Measurements from ENCODE around the gene ABHD16B.

The ABHD16B gene

DNA sequence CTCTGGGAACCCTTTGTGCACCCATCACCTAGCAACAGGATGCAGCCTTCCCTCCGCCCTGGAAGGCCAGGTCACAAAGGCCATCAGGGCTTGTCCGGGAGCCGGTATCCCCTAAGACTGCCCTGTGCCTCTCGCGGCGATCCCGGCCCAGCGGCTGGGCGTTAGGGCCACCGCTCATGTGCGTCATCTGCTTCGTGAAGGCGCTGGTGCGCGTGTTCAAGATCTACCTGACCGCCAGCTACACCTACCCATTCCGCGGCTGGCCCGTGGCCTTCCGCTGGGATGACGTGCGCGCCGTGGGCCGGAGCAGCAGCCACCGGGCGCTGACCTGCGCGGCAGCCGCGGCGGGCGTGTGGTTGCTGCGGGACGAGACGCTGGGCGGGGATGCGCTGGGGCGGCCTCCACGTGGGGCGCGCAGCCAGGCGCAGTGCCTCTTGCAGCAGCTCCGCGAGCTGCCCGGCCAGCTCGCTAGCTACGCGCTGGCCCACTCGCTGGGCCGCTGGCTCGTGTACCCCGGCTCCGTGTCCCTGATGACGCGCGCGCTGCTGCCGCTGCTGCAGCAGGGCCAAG is at the start of gene ABHD16B:
Gene ABHD16B (plus strand): TSS at position 134 of the 570 bp plus-strand sequence. CDS start 43 bp downstream, at position 177.
- no peak for DNase-seq

DNA sequence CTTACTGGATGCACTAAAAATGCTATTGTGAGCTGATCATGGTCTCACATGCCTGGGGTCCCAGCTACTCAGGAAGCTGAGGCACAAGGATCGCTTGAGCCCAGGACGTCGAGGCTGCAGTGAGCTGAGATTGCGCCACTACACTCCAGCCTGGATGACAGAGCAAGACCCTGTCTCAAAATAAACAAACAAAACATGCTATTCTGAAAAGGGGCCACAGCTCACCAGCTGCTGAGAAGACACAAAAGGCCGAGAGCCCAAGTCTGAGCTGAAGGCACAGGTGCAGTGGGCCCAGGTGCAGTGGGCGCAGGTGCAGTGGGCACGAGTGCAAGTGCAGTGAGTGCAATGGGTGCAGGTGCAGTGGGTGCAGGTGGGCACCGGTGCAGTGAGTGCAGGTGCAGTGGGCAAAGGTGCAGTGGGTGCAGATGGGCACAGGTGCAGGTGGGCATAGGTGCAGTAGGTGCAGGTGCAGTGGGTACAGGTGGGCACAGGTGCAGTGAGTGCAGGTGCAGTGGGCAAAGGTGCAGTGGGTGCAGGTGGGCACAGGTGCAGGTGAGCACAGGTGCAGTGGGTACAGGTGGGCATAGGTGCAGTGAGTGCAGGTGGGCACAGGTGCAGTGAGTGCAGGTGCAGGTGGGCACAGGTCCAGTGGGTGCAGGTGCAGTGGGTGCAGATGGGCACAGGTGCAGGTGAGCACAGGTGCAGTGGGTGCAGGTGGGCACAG is 46.2 kb upstream of the ABHD16B start:
- DNase-seq, result no peak

DNA sequence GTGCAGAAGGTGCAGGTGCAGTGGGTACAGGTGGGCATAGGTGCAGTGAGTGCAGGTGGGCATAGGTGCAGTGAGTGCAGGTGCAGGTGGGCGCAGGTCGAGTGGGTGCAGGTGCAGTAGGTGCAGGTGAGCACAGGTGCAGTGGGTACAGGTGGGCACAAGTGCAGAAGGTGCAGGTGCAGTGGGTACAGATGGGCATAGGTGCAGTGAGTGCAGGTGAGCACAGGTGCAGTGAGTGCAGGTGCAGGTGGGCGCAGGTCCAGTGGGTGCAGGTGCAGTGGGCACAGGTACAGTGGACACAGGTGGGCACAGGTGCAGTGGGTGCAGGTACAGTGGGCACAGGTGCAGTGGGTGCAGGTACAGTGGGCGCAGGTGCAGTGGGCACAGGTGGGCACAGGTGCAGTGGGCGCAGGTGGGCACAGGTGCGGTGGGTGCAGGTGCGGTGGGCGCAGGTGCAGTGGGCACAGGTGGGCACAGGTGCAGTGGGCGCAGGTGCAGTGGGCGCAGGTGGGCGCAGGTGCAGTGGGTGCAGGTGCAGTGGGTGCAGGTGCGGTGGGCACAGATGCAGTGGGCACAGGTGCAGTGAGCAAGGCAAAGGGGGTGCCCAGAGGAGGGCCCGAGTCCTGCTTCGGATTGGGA is 45.6 kb upstream of the ABHD16B start:
- no peak for DNase-seq

DNA sequence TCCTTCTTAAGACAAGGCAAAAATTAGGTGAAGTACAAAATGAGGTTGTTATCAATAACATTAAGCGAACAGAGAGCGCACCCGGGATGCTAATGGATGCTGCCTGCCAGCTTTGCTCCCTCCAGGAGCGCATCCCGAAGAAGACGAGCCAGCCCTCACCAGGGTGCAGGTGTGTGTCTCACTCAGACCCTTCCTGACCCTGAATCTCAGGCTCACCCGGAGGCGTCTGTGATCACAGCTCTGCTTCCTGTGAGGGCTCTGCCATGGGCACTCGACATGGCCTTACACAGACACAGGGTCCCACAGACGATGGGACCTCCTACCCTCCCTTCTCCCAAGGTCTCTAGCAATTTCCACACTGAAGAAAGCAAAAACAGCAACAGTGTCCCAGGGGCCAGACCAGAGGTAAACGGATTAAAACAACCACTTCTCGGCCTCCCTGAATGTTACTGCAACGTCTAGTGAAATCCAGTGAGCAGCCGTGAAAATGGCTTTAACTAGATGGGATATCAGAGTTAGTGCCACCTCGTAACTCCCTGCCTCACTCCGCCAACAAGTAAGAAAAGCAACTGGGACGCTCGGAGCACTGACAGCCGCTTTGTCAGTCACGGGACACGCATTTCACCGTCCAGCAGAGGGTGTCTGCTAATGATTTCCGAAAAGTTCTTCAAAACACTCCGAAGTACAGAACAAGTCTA is 41.9 kb upstream of the ABHD16B start:
- no peak for DNase-seq

DNA sequence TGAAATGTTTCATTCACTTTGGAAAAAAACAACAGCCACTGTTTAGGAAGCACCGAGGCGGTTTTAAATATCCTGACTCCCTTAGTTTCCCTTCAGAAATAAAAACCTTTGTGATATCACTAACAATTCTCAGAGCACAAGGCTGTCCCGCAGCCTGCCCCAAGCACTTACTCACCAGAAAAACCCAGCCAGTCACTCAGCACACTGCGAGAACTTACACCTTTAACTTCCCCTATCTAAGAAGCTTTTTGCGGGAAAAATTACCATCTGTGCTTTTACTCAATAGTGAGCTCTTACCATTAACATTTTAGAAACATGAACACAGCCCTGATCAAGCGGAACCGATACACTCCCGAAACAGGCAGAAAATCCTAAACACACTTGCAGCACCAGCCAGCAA is 39.5 kb upstream of the ABHD16B start:
- DNase-seq, result no peak

DNA sequence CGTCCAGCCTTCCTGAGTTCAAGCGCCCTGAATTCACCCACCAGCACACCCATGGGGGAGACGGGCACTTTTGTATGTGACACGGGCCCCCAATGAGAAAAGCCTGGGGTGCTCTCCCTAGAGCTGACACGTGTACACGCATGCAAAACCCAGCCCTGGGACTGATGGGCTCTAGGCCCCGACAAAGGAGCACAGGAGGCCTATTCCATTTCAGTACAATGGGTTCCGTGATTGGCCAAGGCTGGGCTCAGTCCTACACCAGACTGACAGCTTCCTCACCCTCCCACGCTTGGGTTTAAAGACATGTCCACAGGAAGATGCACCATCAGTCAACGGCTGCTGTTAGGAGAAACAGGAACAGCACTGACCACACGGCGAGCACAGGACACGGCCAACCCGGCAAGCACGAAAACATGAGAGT is 39.0 kb upstream of the ABHD16B start:
- no peak for DNase-seq

DNA sequence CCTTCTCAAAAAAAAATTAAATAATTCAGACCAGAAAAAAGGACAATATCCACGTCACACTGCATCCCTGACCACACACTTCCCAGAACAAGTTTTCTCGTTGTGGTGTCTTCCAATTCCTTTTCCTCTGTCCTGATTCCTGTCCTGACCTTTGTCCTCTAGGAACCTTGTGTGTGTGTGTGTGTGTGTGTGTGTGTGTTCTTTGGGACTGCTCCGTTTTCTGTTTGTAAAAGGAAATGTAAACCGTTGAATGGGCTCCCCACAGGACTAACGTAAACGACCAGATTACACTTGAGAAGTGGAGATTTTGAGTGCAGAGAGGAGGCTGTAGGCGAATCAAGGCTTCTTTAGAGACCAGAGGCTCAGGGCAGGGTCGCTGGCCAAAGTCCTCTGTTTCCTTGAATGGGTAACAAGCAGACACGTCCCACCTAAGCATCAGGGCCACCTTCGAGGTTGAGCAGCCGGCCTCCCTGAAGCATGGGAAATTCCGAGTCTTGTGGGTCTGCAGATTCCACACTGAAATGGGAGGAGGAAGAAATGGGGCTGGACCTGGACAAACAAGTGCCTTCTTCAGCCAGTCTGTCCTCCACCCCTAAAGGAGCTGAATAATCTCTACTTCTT is 37.5 kb upstream of the ABHD16B start:
- no peak for DNase-seq

DNA sequence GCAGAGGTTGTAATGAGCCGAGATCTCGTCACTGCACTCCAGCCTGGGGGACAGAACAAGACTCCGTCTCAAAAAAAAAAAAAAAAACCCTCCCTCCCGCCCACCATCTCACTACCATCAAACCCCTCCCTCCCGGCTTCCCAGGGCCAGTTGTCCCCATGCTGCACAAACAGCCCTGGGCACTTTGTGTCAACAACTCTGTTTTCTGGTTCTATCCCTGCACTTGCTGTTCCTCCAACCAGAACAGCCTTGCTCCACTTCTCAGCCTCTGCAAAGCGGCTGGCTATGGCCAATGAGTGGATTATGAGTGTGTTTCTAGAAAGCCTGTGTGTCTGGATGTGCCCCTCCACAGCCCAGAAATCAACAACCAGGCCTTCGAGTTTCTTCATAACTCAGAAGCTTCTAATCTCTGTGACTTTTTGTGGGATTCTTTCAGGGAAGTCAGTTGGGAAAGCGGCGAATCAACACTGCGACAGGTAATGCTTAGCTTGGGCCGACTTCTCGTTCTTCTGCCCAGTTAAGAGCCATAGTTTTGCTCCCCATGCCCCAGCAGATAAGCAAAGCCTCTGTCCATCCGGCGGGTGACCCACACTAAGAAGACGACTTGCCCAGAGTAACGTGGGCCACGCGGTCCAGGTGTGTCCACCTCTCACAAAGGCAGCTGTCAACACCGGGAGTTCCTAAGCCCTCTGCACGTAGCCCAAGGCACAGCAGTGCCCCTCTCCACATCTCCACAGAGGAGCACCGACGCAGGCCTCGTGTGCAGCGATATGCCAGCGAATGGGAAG is 35.8 kb upstream of the ABHD16B start:
- DNase-seq, result no peak

DNA sequence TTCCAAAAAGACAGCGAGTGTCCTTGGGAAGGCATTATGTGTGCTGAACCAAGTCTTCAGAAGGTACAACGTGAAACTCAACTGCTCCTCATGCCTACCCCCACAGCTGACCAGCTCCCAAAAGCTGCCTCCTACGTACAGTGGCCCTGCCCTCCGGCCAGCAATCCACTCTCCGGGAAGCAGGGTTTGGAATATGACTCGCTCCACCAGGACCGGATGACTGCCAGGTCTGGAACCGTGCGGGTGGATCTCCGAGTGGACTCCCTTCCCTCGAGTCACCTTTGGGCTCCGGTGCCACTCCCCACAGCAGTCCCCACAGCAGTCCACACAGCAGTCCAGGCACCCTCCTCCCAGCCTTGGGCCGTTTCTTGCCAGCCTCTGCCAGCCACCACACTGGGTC is 34.5 kb upstream of the ABHD16B start:
- DNase-seq, result no peak

DNA sequence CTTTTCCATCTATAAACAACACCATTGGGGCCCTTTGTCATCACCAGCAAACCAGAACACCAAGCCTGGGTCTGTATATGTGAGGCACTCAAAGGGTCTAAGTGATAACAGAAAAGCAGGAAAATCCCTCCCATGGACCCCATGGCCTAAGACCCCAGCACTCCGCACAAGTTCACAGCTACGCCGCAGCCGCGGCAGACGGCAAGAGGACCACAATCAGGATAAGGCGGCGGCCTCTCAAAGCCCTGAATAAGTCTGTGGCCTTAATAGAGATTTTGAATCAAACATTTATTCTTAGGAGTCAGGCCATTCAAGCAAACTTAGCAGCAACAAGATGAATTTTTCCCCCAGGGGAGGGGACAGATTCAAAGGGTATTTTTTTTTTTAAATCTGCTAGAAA is 33.2 kb upstream of the ABHD16B start:
- no peak for DNase-seq

DNA sequence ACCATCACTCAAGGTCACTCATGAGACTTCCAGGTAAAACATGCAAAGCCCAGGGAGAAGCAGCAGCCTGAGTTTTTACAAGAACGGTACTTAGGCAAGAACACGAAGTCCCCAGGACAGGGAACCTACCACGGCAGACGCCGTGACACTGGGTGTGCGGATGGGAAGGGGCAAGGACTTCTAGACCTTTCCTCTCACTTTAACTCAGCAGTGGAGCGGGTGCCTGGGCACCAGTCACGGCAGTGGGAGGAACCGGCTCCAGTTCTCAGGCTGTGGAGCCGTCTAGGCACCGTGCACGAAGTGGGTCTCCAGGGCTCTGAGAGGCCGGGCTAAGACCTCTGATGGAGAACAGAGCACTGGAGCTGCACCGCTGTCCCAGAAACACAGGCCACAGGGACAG is 32.8 kb upstream of the ABHD16B start:
- no peak for DNase-seq

DNA sequence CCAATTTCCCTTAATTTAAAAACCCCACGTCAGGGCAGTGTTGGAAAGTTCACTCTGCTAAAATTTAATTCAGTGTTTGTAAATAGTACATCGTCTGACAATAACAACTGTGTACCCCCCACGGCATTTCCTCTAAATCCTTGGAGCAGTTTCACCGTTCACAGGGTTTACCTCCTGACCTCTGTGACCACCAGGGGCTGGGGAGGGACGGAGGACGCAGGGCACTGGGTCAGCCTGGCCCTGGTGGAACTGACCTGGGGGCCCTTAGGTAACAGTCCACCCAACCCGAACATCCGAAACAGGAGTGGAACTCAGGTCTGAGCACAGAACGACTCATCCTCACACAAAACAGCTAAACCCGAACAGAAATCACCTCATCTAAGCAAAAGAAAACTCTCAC is 32.3 kb upstream of the ABHD16B start:
- no peak for DNase-seq

DNA sequence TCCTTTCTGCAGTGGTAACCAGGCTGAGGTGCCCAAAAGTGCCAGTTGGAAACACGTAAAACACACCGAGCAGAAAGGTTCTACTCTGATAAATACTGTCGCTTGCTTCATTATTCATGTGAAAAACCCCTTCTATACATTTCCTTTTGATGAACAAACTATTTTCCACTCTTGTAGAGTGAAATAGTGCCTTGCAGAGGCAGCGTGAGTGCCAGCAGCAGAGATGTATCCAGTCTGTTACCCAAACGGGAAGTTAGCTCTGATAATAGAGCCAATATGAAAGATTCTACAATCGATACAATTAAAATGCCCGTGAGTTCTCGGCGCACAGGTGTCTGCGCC is 31.7 kb upstream of the ABHD16B start:
- DNase-seq, result no peak

DNA sequence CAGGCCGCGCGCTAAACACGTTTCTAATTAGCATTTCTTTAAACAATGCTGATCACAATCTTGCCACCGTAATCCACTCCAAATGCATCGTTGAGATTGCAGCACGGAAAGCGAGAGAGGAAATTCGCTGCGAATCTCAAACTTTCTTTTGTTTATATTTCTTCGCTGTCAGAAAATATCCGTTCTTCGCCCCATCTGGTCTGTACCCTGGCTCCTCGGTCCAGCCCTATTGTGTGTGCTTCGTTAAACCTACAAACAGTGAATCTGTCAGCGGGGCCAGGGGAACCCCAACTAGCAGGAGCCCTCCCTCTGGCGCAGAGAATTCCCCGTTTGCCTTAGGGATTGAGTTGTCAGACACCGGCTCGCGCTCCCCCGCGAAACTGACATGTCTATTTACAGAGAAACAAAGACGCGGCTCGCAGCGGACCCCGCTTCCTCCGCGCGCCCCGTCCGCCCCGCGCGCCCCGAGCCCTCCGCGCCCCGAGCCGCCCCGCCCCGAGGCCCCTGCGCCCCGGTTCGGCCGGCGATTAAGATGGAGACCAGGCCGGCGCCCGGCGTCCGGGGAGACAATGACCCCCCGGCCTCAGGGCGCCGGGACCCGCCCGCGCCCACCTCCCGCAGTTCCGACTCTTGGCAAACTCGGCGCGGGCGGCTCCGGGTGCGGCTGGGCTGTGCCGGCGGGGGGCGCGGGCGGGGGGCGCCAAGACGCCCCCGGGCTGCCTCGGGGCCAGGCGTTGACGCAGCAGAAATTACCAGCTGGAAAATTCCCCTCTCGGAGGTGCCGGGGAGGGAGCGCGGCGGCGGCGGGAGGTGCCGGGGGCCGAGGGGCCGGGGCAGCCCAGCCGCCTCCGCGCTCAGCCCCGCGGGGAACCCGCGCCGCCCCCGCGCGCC is 31.1 kb upstream of the ABHD16B start:
- no peak for DNase-seq

DNA sequence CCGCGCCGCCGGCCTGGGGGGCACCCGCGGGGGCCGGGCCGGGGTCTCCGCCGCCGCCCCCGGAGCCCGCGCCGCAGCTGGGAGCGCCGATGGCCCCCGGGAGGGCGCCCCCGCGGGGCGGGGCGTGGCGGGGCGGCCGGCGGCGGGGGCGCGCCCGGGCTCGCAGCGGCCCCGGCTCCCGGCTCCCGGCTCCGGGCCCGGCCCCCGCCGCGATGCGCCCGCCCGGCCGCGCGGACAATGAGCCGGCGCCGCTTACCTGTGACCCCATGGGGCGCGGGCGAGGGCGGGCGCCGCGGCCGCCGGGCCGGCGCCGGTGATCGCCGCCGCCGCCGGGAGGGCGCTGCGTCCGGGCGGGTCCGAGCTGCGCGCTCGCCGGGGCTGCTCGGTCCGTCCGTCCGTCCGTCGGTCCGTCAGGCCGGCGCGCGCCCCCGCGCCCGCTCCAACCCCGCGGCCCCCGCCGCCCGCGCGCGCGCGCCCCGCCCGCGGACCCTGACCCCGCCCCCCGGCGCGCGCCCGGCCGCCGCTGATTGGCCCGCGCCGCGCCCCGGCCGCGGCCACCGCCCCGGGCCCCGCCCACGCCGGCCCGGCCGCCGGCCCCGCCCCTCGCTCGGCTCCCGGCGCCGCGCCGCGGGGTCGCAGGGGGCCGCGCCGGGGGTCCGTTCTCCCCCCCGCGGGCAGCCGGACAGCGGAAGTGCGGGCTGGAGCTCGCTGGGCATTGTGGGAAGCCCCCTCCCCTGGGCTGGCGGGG is 30.3 kb upstream of the ABHD16B start, which contains the start of gene ZBTB46:
Gene ZBTB46 (minus strand): TSS at position 424 of the 748 bp plus-strand sequence. CDS start 40,507 bp downstream, outside the sequence.
- no peak for DNase-seq

DNA sequence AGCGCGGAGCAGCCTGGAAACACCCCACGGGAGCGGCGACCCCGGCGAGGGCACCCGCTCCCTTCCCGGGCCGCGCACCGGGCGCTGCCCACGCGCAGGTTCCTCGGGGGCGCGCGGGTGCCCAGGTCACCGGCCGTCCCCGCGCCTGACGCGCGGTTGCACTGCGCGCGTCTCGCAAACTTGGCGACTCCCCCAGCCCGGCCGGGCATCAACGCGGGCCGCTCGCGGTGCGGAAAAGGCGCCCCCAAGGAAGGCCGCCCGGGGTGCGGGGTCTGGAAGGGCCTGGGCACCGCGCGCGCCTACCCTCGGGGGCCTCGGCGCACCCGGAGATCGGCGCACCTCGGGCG is 29.7 kb upstream of the ABHD16B start:
- DNase-seq, result no peak

DNA sequence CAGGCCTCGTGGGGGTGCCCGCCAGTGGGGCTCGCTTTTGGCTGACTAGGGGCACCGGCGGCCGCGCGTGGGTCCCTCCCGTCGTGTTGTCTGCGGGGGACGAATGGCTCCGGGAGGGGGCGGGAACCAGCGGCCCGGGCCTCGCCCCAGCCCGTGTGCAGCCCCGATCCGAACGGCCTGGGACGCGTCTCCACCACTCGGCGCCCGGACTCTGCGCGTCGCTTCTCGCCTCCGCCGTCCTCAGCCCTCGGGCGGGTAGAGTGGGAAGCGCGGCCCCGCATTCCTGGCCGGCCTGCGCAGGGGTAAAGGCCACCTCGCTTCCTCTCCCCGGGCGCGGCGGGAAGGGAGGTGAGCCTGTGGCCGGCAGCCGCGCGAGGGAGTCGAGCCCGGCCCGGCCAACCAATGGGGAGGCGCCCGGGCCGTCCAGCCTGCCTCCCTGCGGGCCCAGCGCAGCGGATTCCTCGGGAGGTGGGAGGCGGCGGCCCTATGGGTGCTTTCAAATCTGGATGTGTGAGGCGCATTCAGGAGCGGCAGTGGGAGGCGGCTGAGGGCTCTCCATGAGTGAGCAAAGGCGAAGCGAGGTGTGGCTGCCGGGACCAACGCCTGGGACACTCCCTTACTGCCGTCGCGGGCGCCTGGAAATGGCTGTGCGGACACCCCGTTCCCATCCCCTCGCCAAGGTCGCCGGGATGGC is 29.2 kb upstream of the ABHD16B start:
- no peak for DNase-seq

DNA sequence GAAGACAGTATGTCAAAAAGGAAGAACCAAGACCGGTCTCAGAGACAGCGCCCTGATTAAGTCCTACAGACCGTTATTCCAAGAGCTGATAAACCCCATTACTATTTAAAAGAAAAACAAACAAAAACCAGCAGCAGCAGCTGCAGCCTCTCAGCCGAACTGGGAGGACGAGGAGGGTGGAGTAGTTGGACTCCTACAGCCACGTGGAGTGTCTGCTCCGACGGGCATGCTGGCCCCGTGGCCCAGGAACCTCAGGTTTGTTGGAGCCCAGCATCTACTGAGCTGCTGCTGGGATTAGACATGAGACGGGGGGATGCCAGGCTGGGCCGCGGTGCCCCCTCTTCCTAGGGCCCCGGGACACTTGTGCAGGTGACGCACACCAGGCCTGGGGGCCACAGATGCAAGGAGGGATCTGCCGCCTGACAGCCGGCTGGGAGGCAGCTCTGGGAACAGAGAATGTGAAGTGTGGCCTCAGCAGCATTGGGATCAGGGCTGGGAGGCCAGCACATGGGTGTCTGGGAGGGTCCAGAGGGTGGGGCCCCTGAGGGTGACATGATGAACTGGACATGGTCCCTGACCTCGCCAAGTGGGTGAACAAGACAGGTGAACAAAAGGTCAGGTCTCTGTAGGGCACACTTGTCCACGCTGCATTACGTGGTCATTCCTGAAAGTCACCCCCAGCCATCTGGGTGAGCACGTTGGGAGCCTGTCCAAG is 27.4 kb upstream of the ABHD16B start:
- DNase-seq, result no peak

DNA sequence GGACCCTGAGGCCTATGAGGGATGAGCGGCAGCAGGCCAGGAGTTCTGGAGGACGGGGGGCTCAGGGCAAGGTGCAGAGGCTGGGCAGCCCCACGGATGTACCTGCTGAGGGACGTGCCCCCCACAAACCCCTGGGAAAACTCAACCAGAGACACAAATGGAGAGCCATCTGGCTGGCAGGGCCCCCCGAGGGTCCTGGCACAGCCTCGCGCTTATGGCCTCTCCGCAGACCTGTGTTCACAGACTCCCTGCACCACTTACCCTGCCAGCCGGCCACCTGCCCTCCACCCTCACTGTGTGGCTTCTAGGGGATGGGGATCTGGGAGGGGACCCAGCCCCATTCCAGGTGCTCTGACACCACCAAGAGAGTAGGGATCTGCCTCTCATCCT is 26.8 kb upstream of the ABHD16B start:
- DNase-seq, result no peak
